ENCODE results near the gene CPED1. TPM values are rescaled to one million over a fixed set of nuclear protein-coding genes. Genes with fewer than 3 reads are reported as not detected.
A peak's percentile ranks its signal among the peaks of the same experiment; 100 is the strongest.
"Not testable (repeated sequence)": the region's sequence is repeated elsewhere in the genome, so short reads cannot be mapped to it uniquely, and the experiment has no call there.

Gene CPED1
- polyA plus RNA-seq, 6 donors from 2014 or later: 0.16 to 1.2 (median 0.39) TPM

- peak overlapping the region; percentile 81 to 93 (median 88) for H3K27ac Mint-ChIP-seq
Measured at GRCh38 chr7:121182281-121182680, 193.8 kb downstream of the CPED1 start.

GRCh38 chr7:121182902-121183301 lies 194.4 kb downstream of the CPED1 start:
- Mint-ChIP-seq H3K27me3 (no peaks in the 10 kb centered on the region), H3K4me1 (peaks cover 46 to 76% (median 51%) of the 10 kb centered on the region in 3 donors), H3K4me3 (peak overlapping the region in 7 of 8 donors; percentile 2 to 87 (median 55)), H3K9me3 (peaks cover 0 to 6% (median 4%) of the 10 kb centered on the region in 7 donors), H3K27ac (peak overlapping the region; percentile 81 to 93 (median 88)), H3K36me3 (peaks cover 10 to 13% of the 10 kb centered on the region in 2 donors)
- ATAC-seq (ENCODE audit: low read depth in 2 of 2) (no peak), DNase-seq (no peak)

More at GRCh38 chr7:121182281-121182680, 193.8 kb downstream of the CPED1 start:
- DNase-seq (no peak), ATAC-seq (ENCODE audit: low read depth in 2 of 2) (no peak)
- H3K4me3 Mint-ChIP-seq: peak overlapping the region in 7 of 8 donors; percentile 18 to 87 (median 55)
- peaks cover 0 to 7% (median 5%) of the 10 kb centered on the region in 7 donors for H3K9me3 Mint-ChIP-seq
- peaks cover 50 to 77% (median 53%) of the 10 kb centered on the region in 3 donors for H3K4me1 Mint-ChIP-seq
- H3K36me3 Mint-ChIP-seq: peaks cover 14 to 15% of the 10 kb centered on the region in 2 donors
- H3K27me3 Mint-ChIP-seq: no peaks in the 10 kb centered on the region

GRCh38 chr7:121183883-121184282 lies 195.4 kb downstream of the CPED1 start:
- not testable (repeated sequence) for H3K36me3 Mint-ChIP-seq

GRCh38 chr7:121186746-121187145 lies 198.2 kb downstream of the CPED1 start:
- H3K27ac Mint-ChIP-seq: peak overlapping the region in 1 of 6 donors; percentile 9

More at GRCh38 chr7:121183883-121184282, 195.4 kb downstream of the CPED1 start:
- not testable (repeated sequence) for H3K9me3 Mint-ChIP-seq; ATAC-seq (ENCODE audit: low read depth in 2 of 2); H3K27me3 Mint-ChIP-seq; DNase-seq
- H3K27ac Mint-ChIP-seq: peak overlapping the region; percentile 59 to 93 (median 88)
- H3K4me1 Mint-ChIP-seq: peaks cover 37 to 69% (median 41%) of the 10 kb centered on the region in 3 donors
- peak overlapping the region; percentile 41 to 88 (median 69) for H3K4me3 Mint-ChIP-seq

GRCh38 chr7:121187222-121187621 lies 198.7 kb downstream of the CPED1 start:
- no peak overlapping the region for H3K4me3 Mint-ChIP-seq
- no peak for DNase-seq
- no peak for ATAC-seq (ENCODE audit: low read depth in 2 of 2)
- peaks cover 27 to 58% (median 46%) of the 10 kb centered on the region in 3 donors for H3K4me1 Mint-ChIP-seq
- H3K27me3 Mint-ChIP-seq: no peaks in the 10 kb centered on the region
- H3K27ac Mint-ChIP-seq: peak overlapping the region in 2 of 6 donors; percentile 11 to 33
- H3K36me3 Mint-ChIP-seq: peaks cover 11 to 23% of the 10 kb centered on the region in 2 donors
- peaks cover 4 to 21% (median 16%) of the 10 kb centered on the region in 7 donors for H3K9me3 Mint-ChIP-seq

More at GRCh38 chr7:121186746-121187145, 198.2 kb downstream of the CPED1 start:
- H3K9me3 Mint-ChIP-seq: peaks cover 4 to 21% (median 16%) of the 10 kb centered on the region in 7 donors
- peaks cover 11 to 23% of the 10 kb centered on the region in 2 donors for H3K36me3 Mint-ChIP-seq
- no peak for DNase-seq
- H3K27me3 Mint-ChIP-seq: no peaks in the 10 kb centered on the region
- H3K4me1 Mint-ChIP-seq: peaks cover 30 to 59% (median 43%) of the 10 kb centered on the region in 3 donors
- ATAC-seq (ENCODE audit: low read depth in 2 of 2): no peak
- H3K4me3 Mint-ChIP-seq: peak overlapping the region in 1 of 8 donors; percentile 52

- no peak overlapping the region for H3K4me3 Mint-ChIP-seq
- peak overlapping the region in 1 of 6 donors; percentile 33 for H3K27ac Mint-ChIP-seq
- ATAC-seq (ENCODE audit: low read depth in 2 of 2) (no peak), DNase-seq (no peak)
- H3K4me1 Mint-ChIP-seq: peaks cover 22 to 53% (median 44%) of the 10 kb centered on the region in 3 donors
- peaks cover 4 to 21% (median 16%) of the 10 kb centered on the region in 7 donors for H3K9me3 Mint-ChIP-seq
- H3K36me3 Mint-ChIP-seq: peaks cover 11 to 23% of the 10 kb centered on the region in 2 donors
- no peaks in the 10 kb centered on the region for H3K27me3 Mint-ChIP-seq
Measured at GRCh38 chr7:121187676-121188075, 199.2 kb downstream of the CPED1 start.

- no peaks in the 10 kb centered on the region for H3K27me3 Mint-ChIP-seq
- H3K27ac Mint-ChIP-seq: peak overlapping the region in 1 of 6 donors; percentile 30
- H3K4me1 Mint-ChIP-seq: peaks cover 18 to 39% (median 38%) of the 10 kb centered on the region in 3 donors
- peak overlapping the region in 1 of 8 donors; percentile 15 for H3K4me3 Mint-ChIP-seq
- peaks cover 4 to 18% (median 14%) of the 10 kb centered on the region in 7 donors for H3K9me3 Mint-ChIP-seq
- peaks cover 17 to 23% of the 10 kb centered on the region in 2 donors for H3K36me3 Mint-ChIP-seq
- DNase-seq: no peak
- no peak for ATAC-seq (ENCODE audit: low read depth in 2 of 2)
Measured at GRCh38 chr7:121192834-121193233, 204.3 kb downstream of the CPED1 start.

GRCh38 chr7:121195010-121195409 lies 206.5 kb downstream of the CPED1 start:
- Mint-ChIP-seq H3K27me3 (no peaks in the 10 kb centered on the region), H3K4me1 (peaks cover 23 to 51% (median 45%) of the 10 kb centered on the region in 3 donors), H3K4me3 (no peak overlapping the region), H3K27ac (no peak overlapping the region), H3K36me3 (peaks cover 3 to 15% of the 10 kb centered on the region in 2 donors), H3K9me3 (peaks cover 0 to 3% (median 1%) of the 10 kb centered on the region in 7 donors)
- ATAC-seq (ENCODE audit: low read depth in 2 of 2): no peak
- no peak for DNase-seq

GRCh38 chr7:121195874-121196273 lies 207.4 kb downstream of the CPED1 start:
- H3K4me1 Mint-ChIP-seq: peaks cover 29 to 57% (median 52%) of the 10 kb centered on the region in 3 donors
- peaks cover 0 to 2% (median 0%) of the 10 kb centered on the region in 7 donors for H3K9me3 Mint-ChIP-seq
- no peaks in the 10 kb centered on the region for H3K27me3 Mint-ChIP-seq
- DNase-seq (no peak), ATAC-seq (ENCODE audit: low read depth in 2 of 2) (no peak)
- H3K27ac Mint-ChIP-seq: no peak overlapping the region
- no peak overlapping the region for H3K4me3 Mint-ChIP-seq
- H3K36me3 Mint-ChIP-seq: peaks cover 0 to 13% of the 10 kb centered on the region in 2 donors

- DNase-seq (no peak), ATAC-seq (ENCODE audit: low read depth in 2 of 2) (no peak)
- peaks cover 33 to 57% (median 53%) of the 10 kb centered on the region in 3 donors for H3K4me1 Mint-ChIP-seq
- no peak overlapping the region for H3K4me3 Mint-ChIP-seq
- H3K27ac Mint-ChIP-seq: no peak overlapping the region
- no peaks in the 10 kb centered on the region for H3K27me3 Mint-ChIP-seq
- H3K9me3 Mint-ChIP-seq: peaks cover 0 to 2% (median 0%) of the 10 kb centered on the region in 7 donors
- H3K36me3 Mint-ChIP-seq: peaks cover 0 to 13% of the 10 kb centered on the region in 2 donors
Measured at GRCh38 chr7:121196286-121196685, 207.8 kb downstream of the CPED1 start.

GRCh38 chr7:121197455-121197854 lies 208.9 kb downstream of the CPED1 start:
- Mint-ChIP-seq H3K4me1 (peaks cover 42 to 57% (median 55%) of the 10 kb centered on the region in 3 donors), H3K27me3 (no peaks in the 10 kb centered on the region), H3K36me3 (peaks cover 0 to 13% of the 10 kb centered on the region in 2 donors), H3K27ac (peak overlapping the region in 1 of 6 donors; percentile 40), H3K9me3 (peaks cover 0 to 2% (median 0%) of the 10 kb centered on the region in 7 donors), H3K4me3 (peak overlapping the region in 1 of 8 donors; percentile 41)
- no peak for DNase-seq
- no peak for ATAC-seq (ENCODE audit: low read depth in 2 of 2)

GRCh38 chr7:121198502-121198901 lies 210.0 kb downstream of the CPED1 start:
- Mint-ChIP-seq H3K4me1 (peaks cover 50 to 62% (median 58%) of the 10 kb centered on the region in 3 donors), H3K4me3 (peak overlapping the region in 1 of 8 donors; percentile 14), H3K36me3 (peaks cover 7 to 20% of the 10 kb centered on the region in 2 donors), H3K9me3 (peaks cover 0 to 3% (median 0%) of the 10 kb centered on the region in 7 donors), H3K27ac (peak overlapping the region in 2 of 6 donors; percentile 53 to 71), H3K27me3 (no peaks in the 10 kb centered on the region)
- no peak for ATAC-seq (ENCODE audit: low read depth in 2 of 2)
- no peak for DNase-seq

- peaks cover 51 to 62% (median 56%) of the 10 kb centered on the region in 3 donors for H3K4me1 Mint-ChIP-seq
- DNase-seq (no peak), ATAC-seq (ENCODE audit: low read depth in 2 of 2) (peak in 1 of 2 donors; percentile 15)
- H3K36me3 Mint-ChIP-seq: peaks cover 13 to 20% of the 10 kb centered on the region in 2 donors
- H3K9me3 Mint-ChIP-seq: peaks cover 0 to 4% (median 0%) of the 10 kb centered on the region in 7 donors
- peak overlapping the region in 6 of 8 donors; percentile 16 to 87 (median 83) for H3K4me3 Mint-ChIP-seq
- H3K27ac Mint-ChIP-seq: peak overlapping the region; percentile 80 to 97 (median 88)
- no peaks in the 10 kb centered on the region for H3K27me3 Mint-ChIP-seq
Measured at GRCh38 chr7:121202125-121202524, 213.6 kb downstream of the CPED1 start.

GRCh38 chr7:121202834-121203233 lies 214.3 kb downstream of the CPED1 start:
- peak overlapping the region in 1 of 8 donors; percentile 10 for H3K4me3 Mint-ChIP-seq
- peak overlapping the region; percentile 72 to 91 (median 80) for H3K27ac Mint-ChIP-seq
- peaks cover 44 to 58% (median 50%) of the 10 kb centered on the region in 3 donors for H3K4me1 Mint-ChIP-seq

More at GRCh38 chr7:121202834-121203233, 214.3 kb downstream of the CPED1 start:
- Mint-ChIP-seq H3K9me3 (peaks cover 0 to 4% (median 0%) of the 10 kb centered on the region in 7 donors), H3K36me3 (peaks cover 13 to 20% of the 10 kb centered on the region in 2 donors), H3K27me3 (no peaks in the 10 kb centered on the region)
- DNase-seq: no peak
- no peak for ATAC-seq (ENCODE audit: low read depth in 2 of 2)
